ENCODE data around the gene MCM5.
"Not testable (repeated sequence)": the region's sequence is repeated elsewhere in the genome, so short reads cannot be mapped to it uniquely, and the experiment has no call there.

The MCM5 gene

DNA sequence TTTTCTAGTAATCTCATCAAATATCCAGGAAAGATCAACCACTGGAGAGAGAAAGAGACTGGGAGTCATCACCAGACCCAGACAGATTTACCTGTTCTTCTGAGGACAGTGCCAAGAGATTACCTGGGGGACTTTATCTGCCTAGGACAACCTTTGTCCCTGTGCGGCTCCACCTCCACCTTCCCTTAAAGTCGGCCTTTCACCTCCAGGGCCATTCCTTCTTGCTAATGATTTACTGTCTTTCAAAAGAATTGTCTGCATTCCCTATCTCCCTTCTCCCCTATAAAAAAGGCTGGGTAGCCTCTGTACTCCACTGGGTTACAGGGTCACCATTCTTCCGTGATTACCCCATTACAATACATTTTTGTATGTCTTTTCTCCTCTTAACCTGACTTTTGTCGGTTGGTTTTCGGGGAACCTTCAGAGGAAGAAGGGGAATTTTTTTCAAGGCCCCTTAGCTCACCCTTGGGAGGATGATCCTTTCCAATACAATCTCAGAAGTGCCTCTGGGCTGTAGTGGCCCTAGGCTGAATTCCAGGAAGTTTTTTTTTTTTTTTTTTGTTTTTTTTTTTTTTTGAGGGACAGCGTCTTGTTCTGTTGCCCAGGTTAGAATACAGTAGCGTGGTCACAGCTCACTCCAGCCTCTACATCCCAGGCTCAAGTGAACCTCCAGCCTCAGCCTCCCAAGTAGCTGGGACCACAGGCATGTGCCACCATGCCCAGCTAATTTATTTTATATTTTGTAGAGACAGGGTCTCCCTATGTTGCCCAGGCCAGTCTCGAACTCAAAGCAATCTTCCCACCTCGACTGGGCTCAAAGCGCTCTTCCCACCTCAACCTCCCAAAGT, 20.6 kb upstream of the MCM5 start:
- no peak for DNase-seq

- DNase-seq: no peak
These were observed 19.9 kb upstream of the MCM5 start for GRCh38 chr22:35380013-35380412.

- peak; percentile 22 for DNase-seq
These were observed 19.2 kb upstream of the MCM5 start, which contains the start of gene HMOX1 for GRCh38 chr22:35380537-35381423. TSS of gene HMOX1 (plus strand) at chr22:35381096. CDS start at chr22:35381174, 78 bp downstream.

GRCh38 chr22:35381424-35382009, 18.4 kb upstream of the MCM5 start:
- no peak for DNase-seq

- DNase-seq: no peak
These were observed 16.3 kb upstream of the MCM5 start for GRCh38 chr22:35383679-35384071.

- no peak for DNase-seq
These were observed 15.4 kb upstream of the MCM5 start for GRCh38 chr22:35384527-35384926.

GRCh38 chr22:35384975-35385588, 14.9 kb upstream of the MCM5 start:
- DNase-seq: no peak

GRCh38 chr22:35386670-35387288, 13.2 kb upstream of the MCM5 start:
- no peak for DNase-seq

- DNase-seq: no peak
These were observed 9.0 kb upstream of the MCM5 start for GRCh38 chr22:35390933-35391332.

GRCh38 chr22:35392357-35392756, 7.6 kb upstream of the MCM5 start:
- no peak for DNase-seq

DNA sequence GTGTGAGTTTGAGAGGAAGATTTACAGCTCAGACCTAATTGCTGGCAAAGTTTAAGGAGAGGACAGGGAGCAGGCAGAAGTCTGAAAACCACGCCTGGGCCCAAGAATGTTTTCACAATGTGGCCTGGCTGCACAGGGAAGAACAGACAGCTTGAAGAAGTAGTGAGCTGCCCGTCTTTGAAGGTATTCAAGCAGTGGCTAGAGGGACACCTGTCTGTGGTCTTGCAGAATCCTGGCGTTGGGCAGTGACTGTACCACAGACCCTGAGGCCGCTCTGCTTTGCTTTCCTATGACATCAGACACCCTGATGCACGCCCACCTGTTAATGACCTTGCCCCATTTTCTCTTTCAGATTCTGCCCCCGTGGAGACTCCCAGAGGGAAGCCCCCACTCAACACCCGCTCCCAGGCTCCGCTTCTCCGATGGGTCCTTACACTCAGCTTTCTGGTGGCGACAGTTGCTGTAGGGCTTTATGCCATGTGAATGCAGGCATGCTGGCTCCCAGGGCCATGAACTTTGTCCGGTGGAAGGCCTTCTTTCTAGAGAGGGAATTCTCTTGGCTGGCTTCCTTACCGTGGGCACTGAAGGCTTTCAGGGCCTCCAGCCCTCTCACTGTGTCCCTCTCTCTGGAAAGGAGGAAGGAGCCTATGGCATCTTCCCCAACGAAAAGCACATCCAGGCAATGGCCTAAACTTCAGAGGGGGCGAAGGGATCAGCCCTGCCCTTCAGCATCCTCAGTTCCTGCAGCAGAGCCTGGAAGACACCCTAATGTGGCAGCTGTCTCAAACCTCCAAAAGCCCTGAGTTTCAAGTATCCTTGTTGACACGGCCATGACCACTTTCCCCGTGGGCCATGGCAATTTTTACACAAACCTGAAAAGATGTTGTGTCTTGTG, 6.6 kb upstream of the MCM5 start:
- no peak for DNase-seq

DNA sequence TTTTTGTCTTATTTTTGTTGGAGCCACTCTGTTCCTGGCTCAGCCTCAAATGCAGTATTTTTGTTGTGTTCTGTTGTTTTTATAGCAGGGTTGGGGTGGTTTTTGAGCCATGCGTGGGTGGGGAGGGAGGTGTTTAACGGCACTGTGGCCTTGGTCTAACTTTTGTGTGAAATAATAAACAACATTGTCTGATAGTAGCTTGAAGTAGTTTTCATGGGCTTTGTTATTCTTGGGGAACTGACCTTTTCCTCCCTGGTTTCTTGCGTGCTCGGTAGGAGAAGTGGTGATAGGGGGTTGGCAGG, 6.0 kb upstream of the MCM5 start:
- DNase-seq: no peak

DNA sequence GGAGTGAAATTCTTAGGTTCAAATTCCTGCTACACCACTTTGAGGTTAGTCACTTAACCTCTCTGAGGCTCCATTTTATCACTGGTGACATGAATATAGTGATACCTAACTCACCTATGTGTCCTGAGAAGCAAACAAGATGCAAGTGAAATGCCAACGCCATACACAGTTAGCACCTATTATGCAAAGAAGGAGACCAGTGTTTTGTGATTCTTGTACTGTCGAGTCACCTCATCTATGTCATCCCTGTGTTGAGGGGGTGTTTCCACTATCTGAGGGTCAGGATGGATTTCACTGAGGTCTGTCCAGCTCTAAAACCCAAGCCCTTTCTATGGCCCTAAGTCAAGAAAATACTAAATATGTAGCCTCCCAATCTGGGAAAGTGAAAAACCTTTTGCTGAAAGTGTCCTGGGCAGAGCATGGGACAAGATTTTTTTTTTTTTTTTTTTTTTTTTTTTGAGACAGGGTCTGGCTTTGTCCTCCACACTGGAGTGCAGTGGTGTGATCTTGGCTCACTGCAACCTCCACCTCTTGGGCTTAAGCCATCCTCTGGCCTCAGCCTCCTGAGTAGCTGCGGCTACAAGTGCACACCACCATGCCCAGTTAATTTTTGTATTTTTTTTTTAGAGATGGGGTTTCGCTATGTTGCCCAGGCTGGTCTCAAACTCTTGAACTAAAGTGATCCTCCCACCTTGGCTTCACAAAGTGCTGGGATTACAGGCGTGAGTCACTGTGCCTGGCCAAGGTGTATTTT, 5.0 kb upstream of the MCM5 start:
- DNase-seq: no peak

DNA sequence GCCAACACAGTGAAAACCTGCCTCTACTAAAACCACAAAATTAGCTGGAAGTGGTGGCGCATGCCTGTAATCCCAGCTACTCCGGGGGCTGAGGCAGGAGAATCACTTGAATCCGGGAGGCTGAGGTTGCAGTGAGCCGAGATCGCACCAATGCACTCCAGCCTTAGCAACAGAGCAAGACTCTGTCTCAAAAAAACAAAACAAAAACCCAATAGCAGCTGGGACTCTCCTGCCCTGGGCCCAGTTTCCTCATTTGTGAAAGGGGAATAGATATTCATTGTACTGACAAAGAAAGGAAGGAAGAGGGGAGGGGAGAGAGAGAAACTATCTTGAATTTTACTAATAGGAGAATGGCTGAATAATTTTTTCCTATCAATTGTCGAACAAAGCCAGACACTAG, 3.3 kb upstream of the MCM5 start:
- DNase-seq: not testable (repeated sequence)

GRCh38 chr22:35397095-35397904, 2.6 kb upstream of the MCM5 start:
- no peak for DNase-seq

DNA sequence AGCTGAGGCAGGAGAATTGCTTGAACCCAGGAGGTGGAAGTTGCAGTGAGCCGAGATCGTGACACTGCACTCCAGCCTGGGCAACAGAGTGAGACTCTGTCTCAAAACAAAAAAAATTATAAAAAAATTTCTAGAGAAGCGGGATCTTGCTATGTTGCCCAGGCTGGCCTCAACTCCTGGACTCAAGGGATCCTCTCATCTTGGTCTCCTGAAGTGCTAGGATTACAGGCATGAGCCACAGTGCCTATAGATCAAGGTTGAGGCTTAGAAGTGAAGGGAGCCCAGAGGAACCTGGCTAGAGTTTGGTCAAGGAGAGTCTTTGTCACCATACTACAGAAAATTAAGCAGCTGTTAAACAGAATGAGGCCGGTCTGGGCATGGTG, 1.4 kb upstream of the MCM5 start:
- no peak for DNase-seq

GRCh38 chr22:35399114-35399677, 744 bp upstream of the MCM5 start:
- DNase-seq: no peak

GRCh38 chr22:35400501-35400790, 506 bp downstream of the MCM5 start:
- no peak for DNase-seq

GRCh38 chr22:35401863-35402262, 1.9 kb downstream of the MCM5 start:
- no peak for DNase-seq

GRCh38 chr22:35403356-35403755, 3.4 kb downstream of the MCM5 start:
- DNase-seq: no peak
